Thymus (tissue), 11 donors: ENCODE results near the gene OPN5. TPM values are rescaled to one million over a fixed set of nuclear protein-coding genes. Genes with fewer than 3 reads are reported as not detected.

Experiments used
- DNase-seq, 9 donors: peaks; one replicate each; pipeline ENCODE4 v3.0.0-alpha.2; 2013; ENCODE audit warnings: low spot score in 9 of 9, low read depth in 6 of 9, missing footprints in 1 of 9
- H3K27ac ChIP-seq, 2 donors: one replicate each; pipeline ENCODE4 v1.5.1; 2013; ENCODE audit warnings: control low read depth in 1 of 2, low read depth in 1 of 2, low read length in 1 of 2, mild to moderate bottlenecking in 1 of 2, moderate library complexity in 1 of 2
- H3K27me3 ChIP-seq, 2 donors: one replicate each; pipeline ENCODE4 v1.5.1; 2013; ENCODE audit warnings: low read length in 1 of 2; ENCODE audit not compliant: control insufficient read depth in 2 of 2, insufficient read depth in 1 of 2
- H3K36me3 ChIP-seq, 2 donors: one replicate each; pipeline ENCODE4 v1.5.1; 2013; ENCODE audit warnings: low read length in 1 of 2, mild to moderate bottlenecking in 1 of 2, moderate library complexity in 1 of 2; ENCODE audit not compliant: control insufficient read depth in 2 of 2, insufficient read depth in 2 of 2
- H3K4me1 ChIP-seq, 2 donors: one replicate each; pipeline ENCODE4 v1.5.1; 2013; ENCODE audit warnings: low read length in 2 of 2; ENCODE audit not compliant: control insufficient read depth in 2 of 2, insufficient read depth in 2 of 2
- H3K4me3 ChIP-seq, 2 donors: one replicate each; pipeline ENCODE4 v1.5.1; 2013; ENCODE audit warnings: low read length in 2 of 2, control low read depth in 1 of 2, mild to moderate bottlenecking in 1 of 2
- H3K9me3 ChIP-seq, 2 donors: one replicate each; pipeline ENCODE4 v1.5.1; 2013; ENCODE audit warnings: low read length in 1 of 2, mild to moderate bottlenecking in 1 of 2; ENCODE audit not compliant: control insufficient read depth in 2 of 2, insufficient read depth in 1 of 2
- WGBS: extraction: QIAGEN DNeasy Blood & Tissue Kit; methylation state at CpG from one replicate; pipeline ENCODE4 v1.1.7; 2013; 5-methylcytosine and 5-hydroxymethylcytosine counted together
- polyA plus RNA-seq: library from polyadenylated mRNA; stranded (reverse); fragments of 200-250 nt; gene quantifications from one replicate; pipeline ENCODE4 v1.2.3, GENCODE V29; 2013
- total RNA-seq: library from RNA; stranded (reverse); fragments of 120-200 nt; gene quantifications from one replicate; pipeline ENCODE4 v1.2.4, GENCODE V29; 2013
- donor health status: healthy.

Gene OPN5
- total and polyA plus RNA-seq, 2 donors = not detected

DNA sequence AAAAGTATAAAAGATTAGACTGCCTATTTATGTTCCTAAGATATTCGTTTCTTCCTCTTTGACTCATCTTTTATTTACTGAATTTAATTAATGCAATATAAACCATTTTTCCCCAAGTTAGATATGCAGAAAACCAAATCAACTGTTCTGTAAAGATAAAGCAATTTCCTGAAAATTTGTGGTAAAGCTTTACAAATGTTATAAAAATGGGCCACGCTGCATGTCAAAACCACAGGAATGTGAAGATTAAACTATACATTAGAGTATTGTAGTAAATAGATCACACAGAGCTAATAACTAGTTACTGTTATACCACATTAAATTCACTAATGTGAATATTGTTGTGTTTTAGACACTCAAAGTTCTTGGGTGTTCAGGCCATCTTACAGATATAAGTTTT lies 83.4 kb downstream of the OPN5 start:
- H3K27me3 ChIP-seq = no peaks in the 10 kb centered on the region
- no peaks in the 10 kb centered on the region for H3K36me3 ChIP-seq
- no peak for DNase-seq
- H3K9me3 ChIP-seq = no peaks in the 10 kb centered on the region
- no peak overlapping the region for H3K4me3 ChIP-seq
- 49% methylated on average over 2 of the region's 2 CpGs for WGBS
- no peak overlapping the region for H3K27ac ChIP-seq
- no peaks in the 10 kb centered on the region for H3K4me1 ChIP-seq

DNA sequence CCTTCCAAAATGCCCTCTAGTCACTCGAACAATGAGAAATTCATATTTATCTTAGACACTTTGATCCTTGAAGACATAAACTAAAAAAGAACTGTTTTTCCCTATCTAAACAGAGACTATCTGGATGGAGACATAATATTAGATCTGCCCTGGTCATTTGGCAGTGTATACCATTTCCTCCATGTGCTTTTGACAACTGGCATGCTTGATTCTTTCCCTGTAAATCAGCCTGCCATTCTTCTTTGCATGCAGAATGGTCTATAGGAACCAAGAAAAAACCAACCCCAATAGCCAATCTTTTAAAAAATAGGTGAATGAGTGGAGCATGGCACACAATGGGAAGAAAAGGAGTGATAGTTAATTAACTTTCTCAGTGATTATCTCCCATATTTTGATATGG lies 93.8 kb downstream of the OPN5 start:
- DNase-seq = no peak
- Histone ChIP-seq H3K36me3 (no peaks in the 10 kb centered on the region), H3K4me3 (no peak overlapping the region), H3K27ac (no peak overlapping the region), H3K27me3 (no peaks in the 10 kb centered on the region), H3K4me1 (no peaks in the 10 kb centered on the region), H3K9me3 (no peaks in the 10 kb centered on the region)
- 96% methylated on average over 1 of the region's 1 CpG for WGBS

Other genes with a start within 250 kb of the OPN5 start
- gene ADGRF4, start 83.5 kb upstream of the OPN5 start, total RNA-seq = 0.19 TPM
- gene ADGRF4, start 83.5 kb upstream of the OPN5 start, polyA plus RNA-seq = 1.6 TPM